Kidney glomerular epithelial cell (primary cell): ENCODE results near the gene CRHR1.

Experiments
- DNase-seq: peaks from one replicate; lab custom pipeline; 2025; lab: John Stamatoyannopoulos, UW

CRHR1 gene

DNA sequence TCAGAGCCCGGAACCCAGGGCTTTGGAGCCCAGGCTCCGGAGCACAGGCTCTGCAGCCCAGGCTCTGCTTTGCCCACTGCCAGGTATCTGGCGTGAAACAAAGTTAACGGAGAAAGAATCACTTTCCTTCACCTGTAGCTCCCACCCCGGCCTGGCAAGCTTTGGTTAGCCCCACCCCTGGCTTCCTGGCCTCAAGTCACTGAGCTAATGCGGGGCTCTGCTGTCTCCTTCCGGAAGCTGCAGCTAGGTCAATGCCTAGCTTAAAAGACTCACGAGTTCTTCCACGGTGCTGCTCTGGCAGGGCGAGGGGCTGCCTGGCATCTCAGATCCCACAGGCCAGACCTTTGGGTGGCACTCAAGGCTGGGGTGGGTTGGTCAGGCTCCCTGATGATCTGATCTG, 39.5 kb downstream of the CRHR1 start:
- no peak for DNase-seq

DNA sequence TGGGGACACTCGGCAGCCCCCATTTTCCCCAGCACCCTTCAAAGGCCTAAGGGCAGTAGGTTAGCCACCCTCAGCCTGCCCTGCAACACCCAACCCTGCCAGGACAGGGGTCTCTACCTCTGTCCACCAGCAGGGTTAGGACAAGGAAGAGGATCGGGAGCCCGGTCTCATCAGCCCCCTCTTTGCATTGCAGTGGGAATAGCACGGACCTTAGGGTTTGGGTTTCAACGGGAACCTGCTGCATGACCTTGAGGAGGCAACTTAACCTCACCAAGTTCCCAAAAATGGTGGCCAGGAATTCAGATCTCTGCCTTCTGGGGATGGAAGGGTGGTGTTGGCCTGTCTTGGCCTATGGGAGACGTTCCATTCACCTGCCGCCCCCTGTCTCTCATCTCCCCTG, 40.4 kb downstream of the CRHR1 start:
- DNase-seq = no peak

DNA sequence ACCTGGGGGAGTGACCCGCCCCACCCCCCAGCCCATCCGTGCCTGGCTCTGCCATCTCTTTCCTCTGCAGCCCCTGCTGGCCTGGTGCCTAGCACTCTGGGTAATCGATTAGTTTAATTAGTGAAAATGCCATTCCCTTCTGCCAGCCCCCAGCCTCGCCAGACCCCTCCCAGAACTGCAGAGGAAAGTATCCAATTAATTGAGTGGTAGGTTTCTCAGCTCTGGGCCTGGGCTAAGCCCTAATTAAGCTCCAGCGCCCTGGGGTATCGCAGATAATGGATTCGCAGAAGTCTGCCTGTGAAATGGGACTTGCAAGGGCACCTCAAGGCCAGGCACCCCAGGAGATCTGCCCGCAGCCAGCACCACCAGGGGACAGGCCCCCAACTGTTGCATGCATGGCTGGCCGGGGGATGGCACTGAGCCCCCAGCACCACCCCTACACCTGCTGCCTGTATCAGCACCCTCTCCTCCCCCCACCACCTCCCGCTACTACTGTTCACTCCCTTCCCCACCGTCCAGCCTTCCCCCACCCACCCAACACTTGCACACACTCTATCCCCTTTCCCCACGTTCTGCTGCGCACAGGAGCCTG, 40.9 kb downstream of the CRHR1 start:
- no peak for DNase-seq

DNA sequence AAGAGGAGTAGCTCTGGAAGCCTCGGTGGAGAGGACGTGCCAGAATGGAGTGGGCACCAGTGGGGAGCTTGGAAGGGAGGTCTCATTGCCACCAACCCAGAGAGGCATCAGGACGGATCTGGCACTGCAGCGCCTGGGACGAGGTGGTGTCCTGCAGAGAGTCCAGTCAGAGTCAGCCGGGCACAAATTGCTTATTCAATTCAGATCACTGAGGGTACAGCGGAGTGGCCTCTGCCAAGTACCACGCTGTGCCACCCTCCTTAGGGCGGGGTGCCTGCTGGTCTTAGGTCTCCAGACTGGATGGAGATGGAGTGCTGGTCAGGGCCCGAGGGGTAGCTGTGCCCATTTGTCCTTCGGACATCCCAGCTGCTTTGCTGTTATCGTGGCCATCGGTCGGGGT, 41.7 kb downstream of the CRHR1 start:
- no peak for DNase-seq

DNA sequence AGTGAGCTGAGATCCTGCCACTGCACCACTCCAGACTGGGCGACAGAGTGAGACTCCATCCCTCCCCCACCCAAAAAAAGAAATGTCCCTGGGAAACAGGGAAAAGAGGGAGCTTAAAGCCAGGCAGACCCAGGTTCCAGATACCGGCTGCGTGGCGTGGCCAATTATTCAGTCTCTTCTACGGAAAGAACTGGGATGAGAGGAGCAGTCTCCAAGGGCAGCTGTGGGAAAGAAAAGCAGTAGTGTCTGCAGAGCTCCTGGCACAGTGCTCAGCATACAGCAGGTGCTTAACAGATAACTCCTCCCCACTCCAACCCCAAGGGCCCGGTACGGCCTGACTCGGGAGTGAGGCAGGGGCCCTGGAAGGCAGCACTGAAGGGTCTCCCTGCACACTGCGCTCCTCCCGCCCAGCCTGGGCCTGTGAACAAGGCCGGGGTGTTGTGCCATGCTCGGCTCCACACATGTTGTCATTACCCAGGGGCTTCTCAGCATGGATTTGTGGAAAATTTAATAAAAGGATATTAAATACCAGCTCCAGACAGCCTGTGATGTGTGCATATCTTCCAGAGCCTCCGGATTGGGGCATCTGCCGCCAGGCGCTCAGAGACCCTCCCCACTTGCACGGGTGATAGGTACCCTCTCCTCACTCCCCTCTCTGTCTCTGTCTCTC, 42.9 kb downstream of the CRHR1 start:
- DNase-seq = no peak

DNA sequence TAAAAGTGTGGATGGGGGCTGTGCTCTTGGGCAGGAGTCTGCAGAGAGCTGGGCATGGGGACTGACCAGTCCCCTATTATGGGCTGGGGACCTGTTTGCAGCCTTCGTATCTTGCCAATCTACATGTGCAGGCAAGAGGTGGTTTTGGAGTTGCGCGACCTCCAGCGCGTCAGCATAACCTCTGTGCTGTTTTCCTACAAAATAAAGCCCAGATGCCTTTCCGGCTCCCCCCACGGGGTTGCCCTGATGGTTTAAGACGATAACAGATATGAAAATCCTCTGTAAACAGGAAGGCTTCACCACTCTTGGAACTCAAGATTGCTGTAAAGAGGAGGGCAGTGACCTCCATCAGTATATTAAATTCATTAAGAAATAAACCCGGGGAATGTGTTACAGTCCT, 44.1 kb downstream of the CRHR1 start:
- DNase-seq = no peak

DNA sequence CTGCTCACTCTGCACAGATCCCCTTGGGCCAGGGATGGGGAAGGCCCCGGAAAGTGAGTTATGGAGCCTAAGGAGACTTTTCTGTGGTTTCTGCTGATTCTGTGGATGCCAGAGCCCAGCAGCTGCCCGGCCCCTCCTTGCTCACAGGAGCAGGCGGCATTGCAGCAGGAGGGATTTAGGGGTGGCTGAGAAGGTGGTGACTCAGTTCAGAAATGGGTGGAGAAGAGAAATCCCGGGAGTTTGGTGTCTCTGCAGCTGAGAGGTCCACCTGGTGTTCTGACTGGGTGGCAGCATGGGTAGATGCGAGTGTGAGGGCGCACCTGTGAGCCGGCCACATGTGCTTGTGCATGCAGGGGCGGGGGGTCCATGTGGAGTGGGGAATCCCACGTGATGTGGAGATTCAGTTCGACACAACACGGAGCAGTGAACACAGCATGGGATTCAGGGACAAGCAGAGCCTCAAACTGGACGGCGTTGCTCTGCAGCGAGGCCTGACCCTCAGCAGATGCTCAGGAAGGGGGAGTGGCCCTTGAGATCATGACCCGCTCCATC, 44.5 kb downstream of the CRHR1 start:
- DNase-seq = no peak

DNA sequence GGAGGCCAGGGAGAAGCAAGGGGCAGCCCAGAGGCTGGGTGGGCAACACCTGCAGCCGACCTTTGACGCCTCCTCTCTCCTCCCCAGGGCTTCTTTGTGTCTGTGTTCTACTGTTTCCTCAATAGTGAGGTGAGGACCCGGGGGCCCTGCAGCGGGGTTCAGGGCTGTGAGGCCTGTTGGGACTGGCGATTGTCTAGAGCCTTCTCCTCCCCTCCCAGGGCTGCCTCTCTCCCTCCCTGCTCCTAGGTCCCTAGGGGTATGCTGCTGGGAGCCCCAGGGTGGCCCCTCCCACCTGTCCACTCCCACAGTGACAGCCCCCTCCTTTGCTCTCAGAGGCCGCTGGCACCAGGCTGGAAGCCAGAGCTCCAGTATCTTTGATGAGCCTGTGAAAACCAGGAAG, 49.8 kb downstream of the CRHR1 start:
- no peak for DNase-seq

DNA sequence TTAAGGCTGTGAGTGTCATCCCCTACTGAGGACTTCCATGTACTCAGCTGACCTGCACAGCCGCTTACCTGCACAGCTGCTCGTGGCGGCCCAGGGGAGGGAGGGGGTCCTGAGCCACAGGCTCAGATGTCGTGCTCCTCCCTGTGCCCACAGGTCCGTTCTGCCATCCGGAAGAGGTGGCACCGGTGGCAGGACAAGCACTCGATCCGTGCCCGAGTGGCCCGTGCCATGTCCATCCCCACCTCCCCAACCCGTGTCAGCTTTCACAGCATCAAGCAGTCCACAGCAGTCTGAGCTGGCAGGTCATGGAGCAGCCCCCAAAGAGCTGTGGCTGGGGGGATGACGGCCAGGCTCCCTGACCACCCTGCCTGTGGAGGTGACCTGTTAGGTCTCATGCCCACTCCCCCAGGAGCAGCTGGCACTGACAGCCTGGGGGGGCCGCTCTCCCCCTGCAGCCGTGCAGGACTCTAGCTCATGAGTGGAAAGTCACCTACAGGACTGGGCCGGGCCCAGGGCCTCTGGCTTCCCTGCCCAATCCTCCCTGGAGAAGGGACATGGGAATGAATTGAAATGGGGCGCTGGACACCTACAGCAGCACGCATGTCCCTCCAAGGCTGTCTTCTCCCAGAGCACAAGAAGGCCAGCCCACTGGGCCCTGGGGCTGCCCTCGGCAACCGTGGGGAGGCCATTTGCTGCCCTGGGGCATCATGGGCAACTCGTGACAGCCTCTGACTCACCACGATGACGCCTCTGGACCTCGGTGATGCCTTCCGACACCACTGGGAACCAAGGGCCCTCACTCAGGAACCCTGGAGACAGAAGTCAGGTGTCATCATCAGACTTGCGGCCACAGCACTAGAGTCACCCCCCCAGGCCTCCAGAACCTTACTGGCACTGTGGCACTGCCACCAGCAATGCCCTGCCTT, 50.6 kb downstream of the CRHR1 start:
- no peak for DNase-seq

DNA sequence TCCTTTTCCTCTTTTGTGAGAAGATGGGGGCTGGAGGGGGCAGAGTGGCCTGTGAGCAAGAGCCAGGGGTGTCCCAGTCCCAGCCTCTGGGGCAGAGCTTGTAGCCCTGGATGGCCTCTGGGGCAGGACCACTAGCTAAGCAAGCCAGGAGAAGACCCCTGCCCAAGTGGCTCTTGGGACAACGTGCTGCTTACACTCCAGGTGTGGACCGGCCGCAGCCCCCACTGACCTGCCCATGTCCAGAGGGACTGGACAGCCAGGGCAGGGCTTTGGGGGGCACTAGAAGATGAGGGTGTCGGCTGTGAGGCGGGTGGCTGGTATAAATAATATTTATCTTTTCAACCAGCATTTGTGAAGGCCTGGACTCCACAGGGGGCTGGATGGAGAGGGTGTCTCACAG, 51.4 kb downstream of the CRHR1 start:
- DNase-seq = no peak

DNA sequence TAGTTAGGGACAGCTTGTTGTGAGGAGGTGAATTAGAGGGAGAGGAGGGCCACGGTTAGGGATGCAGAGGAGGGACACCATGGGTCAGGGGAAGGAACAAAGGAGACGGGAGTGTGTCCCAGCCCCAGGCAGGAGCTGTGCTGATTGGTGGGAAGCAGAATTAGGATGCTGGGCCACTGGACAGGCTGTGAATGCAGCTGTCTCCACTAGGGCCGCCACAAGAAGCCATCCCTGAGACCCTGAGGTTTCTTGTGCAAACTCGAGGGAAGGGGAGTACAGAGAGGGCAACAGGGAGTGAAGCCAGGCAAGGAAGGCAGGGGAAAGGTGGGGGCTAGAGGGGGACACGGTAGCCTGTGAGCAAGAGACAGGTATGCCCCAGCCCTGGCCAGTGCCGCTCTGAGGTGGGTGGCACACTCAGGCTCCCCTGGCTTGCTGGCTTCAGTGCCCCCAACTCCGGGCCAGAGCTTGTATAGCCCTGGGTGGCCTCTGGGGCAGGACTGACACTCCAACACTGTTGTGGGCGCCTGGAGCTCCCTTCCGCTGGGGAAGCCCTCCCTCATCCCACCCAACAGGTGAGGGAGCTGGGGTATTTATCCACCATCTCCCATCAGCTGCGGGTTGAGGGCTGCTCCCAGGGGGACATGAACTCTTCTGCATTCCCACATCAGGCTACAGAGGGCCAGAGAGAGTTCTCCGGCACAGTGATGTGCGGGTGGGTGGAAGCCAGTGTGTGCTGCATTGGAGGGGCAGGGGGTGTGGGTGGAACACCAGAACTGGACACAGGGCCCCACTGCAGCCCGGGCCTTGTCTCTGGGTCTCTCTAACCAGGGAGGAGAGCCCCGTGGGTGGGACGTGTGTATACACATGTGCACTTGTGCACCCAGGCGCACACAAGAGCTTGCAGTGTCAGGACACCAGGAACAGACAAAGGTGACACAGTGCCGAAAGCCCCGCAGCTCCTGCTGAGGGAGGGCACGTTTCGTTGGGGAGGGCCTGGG, 52.2 kb downstream of the CRHR1 start:
- no peak for DNase-seq

DNA sequence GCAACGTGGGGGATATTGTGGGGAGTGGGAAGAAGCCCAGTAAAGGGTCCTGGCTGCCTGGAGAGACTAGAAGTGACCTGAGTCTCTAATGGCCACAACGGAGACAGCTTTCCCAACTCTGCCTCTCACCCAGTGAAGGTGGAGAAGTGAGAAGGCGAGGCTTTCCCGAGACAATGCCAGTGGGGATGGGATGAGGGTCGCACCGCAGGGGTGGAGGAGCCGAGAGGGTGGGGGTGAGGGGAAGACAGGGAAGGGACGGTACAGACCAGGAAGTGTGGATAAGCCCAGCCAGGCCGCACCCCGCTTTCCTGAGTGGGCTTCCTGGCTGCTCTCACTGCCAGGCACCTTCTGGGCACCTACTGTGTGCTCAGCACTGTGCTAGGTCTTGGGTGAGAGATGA, 53.1 kb downstream of the CRHR1 start:
- no peak for DNase-seq

DNA sequence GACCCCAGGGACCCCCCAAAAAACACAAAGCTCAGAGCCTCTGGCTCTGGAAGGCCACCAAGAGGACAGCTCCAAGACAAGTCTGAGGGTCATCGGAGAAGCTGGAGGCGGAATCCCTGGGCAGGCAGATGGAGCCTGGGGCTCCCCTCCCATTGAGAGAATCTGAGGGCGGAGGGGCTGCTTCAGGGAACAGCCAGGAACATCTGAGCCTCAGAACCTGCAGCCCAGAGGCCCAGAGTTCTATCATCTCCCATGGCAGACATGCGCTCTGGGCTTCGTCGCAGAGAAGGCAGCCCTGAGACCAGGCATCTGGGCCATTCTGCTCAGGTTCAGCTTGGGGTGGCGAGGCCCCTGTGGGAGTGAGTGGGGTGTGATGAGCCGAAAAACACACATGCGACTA, 53.5 kb downstream of the CRHR1 start:
- DNase-seq = no peak

DNA sequence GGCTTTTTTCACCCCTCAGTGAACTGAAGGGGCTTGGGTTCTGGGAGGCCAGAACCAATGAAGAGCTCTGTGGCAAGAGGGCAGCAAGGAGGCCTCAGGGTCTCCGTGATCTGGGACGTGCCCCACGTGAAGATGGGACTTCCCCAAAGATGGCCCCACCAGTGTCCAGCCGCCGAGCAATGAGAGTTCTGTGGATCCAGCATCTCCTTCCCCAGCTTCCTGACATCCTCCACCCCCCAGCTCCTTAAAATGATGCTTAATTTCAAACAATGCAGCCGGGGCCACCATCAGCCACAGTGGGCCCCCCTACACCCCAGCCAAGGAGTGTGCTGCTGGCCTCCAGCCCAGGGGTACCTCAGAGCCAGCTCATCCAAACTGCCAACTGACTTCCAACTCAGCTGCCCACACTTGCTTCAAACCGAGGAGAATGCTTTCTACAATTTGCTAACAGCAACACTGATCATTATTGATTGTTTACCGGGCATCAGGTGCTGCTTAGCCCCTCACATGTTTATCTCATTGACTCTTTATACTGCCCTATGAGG, 54.7 kb downstream of the CRHR1 start:
- no peak for DNase-seq

DNA sequence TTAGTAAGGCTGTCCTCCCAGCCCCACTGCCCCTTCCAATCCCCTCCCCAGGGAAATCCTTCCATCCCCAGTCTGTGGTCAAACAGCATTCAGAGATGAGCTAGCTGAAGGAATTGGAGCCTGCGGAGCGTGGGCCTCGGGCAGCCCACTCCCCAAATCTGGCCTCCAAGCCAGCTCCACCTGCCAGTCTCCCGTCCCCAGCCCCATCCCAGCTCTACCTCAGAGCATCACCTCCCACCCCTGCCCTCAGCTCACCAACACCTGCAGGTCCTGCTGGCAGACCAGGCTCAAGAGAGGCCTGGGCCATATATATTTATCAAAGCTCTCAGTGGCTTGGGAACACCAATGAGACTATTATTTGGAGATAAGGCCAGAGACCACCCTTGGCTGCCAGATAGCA, 55.3 kb downstream of the CRHR1 start:
- no peak for DNase-seq

DNA sequence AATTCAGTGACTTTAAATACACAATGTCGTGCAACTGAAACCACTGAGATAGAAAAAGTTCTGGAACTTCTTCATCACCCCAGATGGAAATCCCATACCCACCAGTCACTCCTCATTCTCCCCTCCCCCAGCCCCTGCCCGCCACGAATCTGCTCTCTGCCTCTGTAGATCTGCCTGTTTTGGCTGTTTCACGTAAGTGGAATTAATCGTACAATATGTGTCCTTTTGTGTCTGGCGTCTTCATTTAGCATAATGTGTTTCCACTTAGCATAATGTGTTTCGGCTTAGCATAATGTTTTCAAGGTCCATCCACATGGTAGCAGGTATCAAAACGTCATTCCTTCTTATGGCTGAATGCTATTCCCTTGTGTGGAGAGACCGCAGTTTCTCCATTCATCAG, 57.1 kb downstream of the CRHR1 start:
- no peak for DNase-seq

DNA sequence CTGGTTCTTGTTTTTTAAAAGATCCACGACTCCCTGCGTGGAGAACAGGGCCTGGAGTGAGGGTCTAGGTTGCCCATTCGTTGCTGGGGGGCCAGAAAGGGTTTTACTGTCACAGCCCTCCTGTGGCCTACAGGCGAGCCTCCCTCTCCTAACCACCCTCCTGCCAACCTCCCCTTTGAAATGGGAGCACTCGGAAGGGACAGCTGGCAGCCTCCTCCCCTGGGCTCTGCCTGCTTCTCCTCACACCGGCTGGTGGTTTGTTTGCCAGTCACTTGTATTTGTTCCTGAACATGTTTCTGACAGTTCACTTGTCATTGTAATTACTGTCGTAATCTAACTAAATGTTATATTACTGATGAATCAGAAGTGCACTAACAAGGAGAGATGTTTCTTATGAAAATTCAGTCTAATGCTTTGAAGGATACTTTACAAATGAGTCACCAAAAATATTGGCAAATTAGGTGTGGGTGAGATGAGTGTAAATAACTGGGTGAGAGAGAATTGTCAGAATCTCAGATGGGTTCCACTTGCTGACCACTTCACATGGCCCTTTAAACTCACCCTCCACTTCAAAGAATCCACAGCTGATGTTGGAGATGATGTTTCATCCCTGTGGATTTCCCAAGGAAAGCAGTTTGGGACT, 57.9 kb downstream of the CRHR1 start:
- DNase-seq = no peak

DNA sequence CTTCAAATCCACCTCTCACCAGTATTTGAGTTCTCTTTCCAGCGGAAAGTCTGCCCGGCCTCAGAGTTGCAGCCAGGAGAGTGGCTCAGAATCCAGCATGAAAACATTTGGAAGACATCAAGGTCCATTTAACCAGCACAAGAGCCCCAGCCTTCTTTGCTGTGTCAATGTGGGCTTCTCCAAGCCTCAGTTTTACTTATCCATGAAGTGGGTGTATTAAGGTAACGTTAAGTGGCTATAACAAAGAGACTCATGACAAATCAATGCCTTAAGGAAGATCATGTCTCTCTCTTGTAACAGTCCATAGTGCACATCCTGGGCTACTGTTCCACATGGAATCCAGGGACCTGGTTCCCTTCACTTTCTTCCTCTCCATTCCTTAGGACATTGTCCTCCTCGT, 59.6 kb downstream of the CRHR1 start:
- DNase-seq = no peak

DNA sequence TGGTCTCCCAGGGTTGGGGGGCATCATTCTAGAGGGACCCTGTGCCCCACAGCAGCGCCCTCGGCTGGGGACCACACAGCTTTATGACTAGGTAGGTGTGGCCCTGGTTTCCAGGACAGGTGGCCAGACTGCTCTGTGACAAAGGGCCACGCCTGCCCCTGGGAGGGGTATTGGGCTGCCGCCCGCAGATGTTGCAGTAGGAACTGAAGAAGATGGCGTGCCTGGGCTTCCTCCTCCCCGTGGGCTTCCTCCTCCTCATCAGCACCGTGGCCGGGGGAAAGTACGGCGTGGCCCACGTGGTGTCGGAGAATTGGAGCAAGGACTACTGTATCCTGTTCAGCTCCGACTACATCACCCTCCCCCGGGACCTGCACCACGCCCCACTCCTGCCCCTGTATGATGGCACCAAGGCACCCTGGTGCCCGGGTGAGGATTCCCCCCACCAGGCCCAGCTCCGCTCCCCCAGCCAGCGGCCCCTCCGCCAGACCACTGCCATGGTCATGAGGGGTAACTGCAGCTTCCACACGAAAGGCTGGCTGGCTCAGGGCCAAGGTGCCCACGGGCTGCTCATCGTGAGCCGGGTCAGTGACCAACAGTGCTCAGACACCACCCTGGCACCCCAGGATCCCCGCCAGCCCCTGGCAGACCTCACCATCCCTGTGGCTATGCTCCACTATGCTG, 60.7 kb downstream of the CRHR1 start, which contains the start of gene SPPL2C:
SPPL2C (plus strand) TSS at position 187 of the 681 bp plus-strand sequence; CDS start at position 213, 26 bp downstream.
- DNase-seq = no peak
